ENCODE measurements around the gene POLR2J3.
"Not testable (repeated sequence)": the region's sequence is repeated elsewhere in the genome, so short reads cannot be mapped to it uniquely, and the experiment has no call there.

GRCh38 chr7:102589857-102590256 lies 17.5 kb upstream of the POLR2J3 start:
- TF ChIP-seq ZNF140, CTCF (tag by site-specific recombination; IDR thresholded peaks at IDR 0.05): not testable (repeated sequence)

Data from HEK293 (cell line).